ENCODE measurements around the gene POLR2A. TPM values are rescaled to one million over a fixed set of nuclear protein-coding genes. Genes with fewer than 3 reads are reported as not detected.
"Not testable (repeated sequence)": the region's sequence is repeated elsewhere in the genome, so short reads cannot be mapped to it uniquely, and the experiment has no call there.

POLR2A gene
- total RNA-seq, 1 donor from 2014 or later = 126 TPM

- ATAC-seq (no peak), DNase-seq (ENCODE audit: low spot score) (no peak)
- intact Hi-C loops (cut with DNase I) = no loop called here
Measured at GRCh38 chr17:7448461-7448860, 35.7 kb upstream of the POLR2A start.

GRCh38 chr17:7459961-7460545 lies 24.1 kb upstream of the POLR2A start:
- ATAC-seq (no peak), DNase-seq (ENCODE audit: low spot score) (no peak)
- intact Hi-C loops (cut with DNase I) = no loop called here

GRCh38 chr17:7460850-7461660 lies 23.1 kb upstream of the POLR2A start:
- ATAC-seq = peak; percentile 9
- DNase-seq (ENCODE audit: low spot score) = no peak
- intact Hi-C loops (cut with DNase I) = no loop called here

GRCh38 chr17:7462474-7463371 lies 21.4 kb upstream of the POLR2A start:
- ATAC-seq = peak; percentile 16
- DNase-seq (ENCODE audit: low spot score) = no peak
- intact Hi-C loops (cut with DNase I) = no loop called here

DNA sequence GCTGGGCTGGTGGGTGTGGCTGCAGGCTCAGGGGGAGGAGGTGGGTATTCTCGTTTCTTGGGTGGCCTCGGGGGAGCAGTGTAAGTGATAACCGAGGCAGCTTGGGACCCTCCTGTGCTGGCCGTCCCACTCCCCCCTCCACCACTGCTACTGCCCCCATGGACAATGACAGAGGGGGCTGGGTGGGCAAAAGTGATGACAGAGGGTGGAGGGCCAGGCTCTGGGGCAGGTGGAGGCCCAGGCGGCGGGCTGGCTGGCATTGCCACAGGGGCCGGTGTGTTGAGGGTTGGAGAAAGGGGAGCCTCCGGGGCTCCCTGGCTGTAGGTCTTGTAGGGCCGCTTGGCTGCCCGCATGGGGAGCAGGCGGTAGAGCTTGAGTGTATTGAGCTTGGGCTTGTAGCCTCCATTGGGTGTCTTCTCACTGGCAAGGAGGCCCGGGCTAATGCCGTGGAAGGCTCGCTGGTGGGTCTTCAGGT lies 20.8 kb upstream of the POLR2A start:
- intact Hi-C loops (cut with DNase I) = no loop called here
- ATAC-seq (peak; percentile 3), DNase-seq (ENCODE audit: low spot score) (no peak)

DNA sequence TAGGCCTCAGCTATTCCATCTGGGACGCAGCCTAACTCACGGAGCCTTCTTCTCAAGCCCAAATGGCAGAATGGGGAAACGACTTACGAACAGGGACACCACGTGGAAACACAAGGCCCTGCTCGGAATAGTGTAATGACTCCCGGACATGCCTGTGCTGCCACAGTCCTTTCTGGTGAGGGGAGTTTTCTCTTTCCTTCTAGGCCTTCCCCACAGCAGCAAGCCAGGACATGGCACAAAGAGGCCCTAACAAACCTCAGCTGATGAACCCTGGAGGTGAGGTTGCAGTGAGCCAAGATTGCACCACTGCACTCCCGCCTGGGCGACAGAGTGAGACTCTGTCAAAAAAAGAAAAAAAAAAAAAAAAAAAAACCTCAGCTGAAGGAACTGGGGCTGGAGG lies 20.1 kb upstream of the POLR2A start:
- ATAC-seq (no peak), DNase-seq (ENCODE audit: low spot score) (no peak)
- intact Hi-C loops (cut with DNase I) = no loop called here

GRCh38 chr17:7465597-7466275 lies 18.4 kb upstream of the POLR2A start:
- ATAC-seq (peak; percentile 1), DNase-seq (ENCODE audit: low spot score) (no peak)
- intact Hi-C loops (cut with DNase I) = no loop called here

DNA sequence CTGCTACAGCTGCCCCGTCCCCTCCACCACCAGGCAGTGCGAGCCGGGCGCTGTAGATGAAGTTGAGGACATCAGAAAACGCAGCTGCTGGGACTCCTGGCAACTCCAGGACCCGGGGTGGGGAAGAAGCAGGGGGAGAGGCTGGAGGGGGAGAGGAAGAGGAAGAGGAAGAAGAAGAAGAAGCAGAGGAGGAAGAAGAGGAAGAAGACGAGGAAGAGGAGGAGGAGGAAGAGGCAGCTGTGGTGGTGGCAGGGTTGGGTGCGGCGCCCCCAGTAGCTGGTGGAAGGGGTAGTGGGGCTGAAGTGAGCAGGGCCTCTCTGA lies 17.9 kb upstream of the POLR2A start:
- ATAC-seq (no peak), DNase-seq (ENCODE audit: low spot score) (no peak)
- intact Hi-C loops (cut with DNase I) = no loop called here

GRCh38 chr17:7466639-7467341 lies 17.4 kb upstream of the POLR2A start:
- DNase-seq (ENCODE audit: low spot score) = peak; percentile 88
- ATAC-seq = peak; percentile 42
- intact Hi-C loops (cut with DNase I) = no loop called here

- ATAC-seq = no peak
- intact Hi-C loops (cut with DNase I) = no loop called here
- no peak for DNase-seq (ENCODE audit: low spot score)
Measured at GRCh38 chr17:7467498-7467897, 16.7 kb upstream of the POLR2A start.

DNA sequence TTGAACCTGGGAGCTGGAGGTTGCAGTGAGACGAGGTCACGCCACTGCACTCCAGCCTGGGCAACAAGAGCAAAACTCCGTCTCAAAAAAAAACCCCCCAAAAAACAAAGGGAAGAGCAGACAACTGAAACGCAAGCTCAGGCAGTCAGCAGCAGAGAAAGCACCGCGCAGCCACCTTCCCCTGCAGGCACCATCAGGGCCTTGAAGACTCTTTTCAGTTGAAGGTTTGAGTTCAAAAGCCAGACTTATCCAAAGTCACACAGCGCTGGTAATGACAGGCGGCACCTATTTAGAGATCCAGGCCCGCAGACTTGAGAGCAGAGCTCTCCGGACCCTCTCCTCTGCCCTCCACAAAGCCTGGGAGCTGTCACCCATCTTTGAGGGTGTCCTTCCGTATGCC lies 15.9 kb upstream of the POLR2A start:
- ATAC-seq (no peak), DNase-seq (ENCODE audit: low spot score) (no peak)
- intact Hi-C loops (cut with DNase I) = no loop called here

DNA sequence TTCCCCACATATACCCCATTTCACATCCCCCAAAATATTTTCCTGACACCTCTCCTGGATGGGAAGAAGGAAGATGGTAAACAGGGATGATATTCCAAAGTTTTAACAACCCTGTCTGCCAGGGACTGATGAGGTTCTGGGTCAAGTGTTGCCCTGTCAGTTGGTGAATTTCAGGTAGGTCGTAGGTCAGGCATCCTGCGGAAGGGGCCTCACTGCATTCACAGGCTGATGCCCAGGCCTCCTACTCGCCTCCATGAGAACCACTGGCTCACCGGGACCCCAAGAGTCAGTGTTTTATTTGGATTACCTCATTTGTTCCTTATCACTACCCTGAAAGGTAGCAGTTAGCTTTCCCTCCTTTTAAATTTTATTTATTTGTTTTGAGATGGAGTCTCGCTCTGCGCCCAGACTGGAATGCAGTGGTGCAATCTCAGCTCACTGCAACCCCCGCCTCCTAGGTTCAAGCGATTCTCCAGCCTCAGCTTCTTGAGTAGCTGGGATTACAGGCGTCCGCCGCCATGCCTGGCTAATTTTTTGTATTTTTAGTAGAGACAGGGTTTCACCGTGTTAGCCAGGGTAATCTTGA lies 15.3 kb upstream of the POLR2A start:
- DNase-seq (ENCODE audit: low spot score) (no peak), ATAC-seq (no peak)
- intact Hi-C loops (cut with DNase I) = no loop called here

DNA sequence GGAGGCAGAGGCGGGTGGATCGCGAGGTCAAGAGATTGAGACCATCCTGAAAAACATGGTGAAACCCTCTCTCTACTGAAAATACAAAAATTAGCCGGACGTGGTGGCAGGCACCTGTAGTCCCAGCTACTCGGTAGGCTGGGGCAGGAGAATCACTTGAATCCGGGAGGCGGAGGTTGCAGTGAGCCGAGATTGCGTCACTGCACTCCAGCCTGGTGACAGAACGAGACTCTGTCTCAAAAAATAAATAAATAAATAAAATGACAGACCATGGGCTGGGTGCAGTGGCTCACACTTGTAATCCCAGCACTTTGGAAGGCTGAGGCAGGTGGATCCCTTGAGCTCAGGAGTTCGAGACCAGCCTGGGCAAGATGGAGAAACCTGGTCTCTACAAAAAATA lies 14.3 kb upstream of the POLR2A start:
- intact Hi-C loops (cut with DNase I); DNase-seq (ENCODE audit: low spot score): not testable (repeated sequence)

GRCh38 chr17:7470457-7470973 lies 13.7 kb upstream of the POLR2A start:
- intact Hi-C loops (cut with DNase I); ATAC-seq; DNase-seq (ENCODE audit: low spot score): not testable (repeated sequence)

More for the DNA sequence above, 14.3 kb upstream of the POLR2A start:
- ATAC-seq = not testable (repeated sequence)

DNA sequence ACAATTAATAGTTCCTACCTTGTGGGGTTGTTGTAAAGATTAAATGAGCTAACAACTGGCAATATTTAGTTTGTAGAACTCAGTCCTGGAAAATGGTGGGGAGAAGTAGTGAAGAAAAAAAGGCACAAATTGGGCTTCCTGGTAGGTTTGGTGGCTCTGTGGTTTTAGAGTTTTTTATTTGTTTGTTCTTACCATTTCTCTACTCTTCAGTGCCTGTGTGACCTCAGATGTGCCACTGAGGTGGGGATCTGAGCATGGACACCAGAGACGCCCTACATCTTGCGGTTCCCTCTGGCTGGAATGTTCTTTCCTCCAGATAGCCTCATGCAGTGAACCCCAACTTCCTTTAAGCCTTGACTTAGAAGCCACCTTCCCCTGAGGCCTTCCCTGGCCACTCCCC lies 12.4 kb upstream of the POLR2A start:
- ATAC-seq = no peak
- no peak for DNase-seq (ENCODE audit: low spot score)
- intact Hi-C loops (cut with DNase I) = no loop called here

DNA sequence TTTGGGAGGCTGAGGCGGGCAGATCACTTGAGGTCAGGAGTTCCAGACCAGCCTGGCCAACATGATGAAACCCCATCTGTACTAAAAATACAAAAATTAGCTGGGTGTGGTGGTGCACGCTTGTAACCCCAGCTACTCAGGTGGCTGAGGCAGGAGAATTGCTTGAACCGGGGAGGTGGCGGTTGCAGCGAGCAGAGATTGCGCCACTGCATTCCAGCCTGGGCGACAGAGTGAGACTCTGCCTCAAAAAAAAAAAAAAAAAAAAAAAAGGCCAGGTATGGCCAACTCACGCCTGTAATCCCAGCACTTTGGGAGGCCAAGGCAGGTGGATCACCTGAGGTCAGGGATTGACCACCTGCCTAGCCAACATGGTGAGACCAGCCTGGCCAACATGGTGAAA lies 9.4 kb upstream of the POLR2A start:
- ATAC-seq; intact Hi-C loops (cut with DNase I); DNase-seq (ENCODE audit: low spot score): not testable (repeated sequence)

DNA sequence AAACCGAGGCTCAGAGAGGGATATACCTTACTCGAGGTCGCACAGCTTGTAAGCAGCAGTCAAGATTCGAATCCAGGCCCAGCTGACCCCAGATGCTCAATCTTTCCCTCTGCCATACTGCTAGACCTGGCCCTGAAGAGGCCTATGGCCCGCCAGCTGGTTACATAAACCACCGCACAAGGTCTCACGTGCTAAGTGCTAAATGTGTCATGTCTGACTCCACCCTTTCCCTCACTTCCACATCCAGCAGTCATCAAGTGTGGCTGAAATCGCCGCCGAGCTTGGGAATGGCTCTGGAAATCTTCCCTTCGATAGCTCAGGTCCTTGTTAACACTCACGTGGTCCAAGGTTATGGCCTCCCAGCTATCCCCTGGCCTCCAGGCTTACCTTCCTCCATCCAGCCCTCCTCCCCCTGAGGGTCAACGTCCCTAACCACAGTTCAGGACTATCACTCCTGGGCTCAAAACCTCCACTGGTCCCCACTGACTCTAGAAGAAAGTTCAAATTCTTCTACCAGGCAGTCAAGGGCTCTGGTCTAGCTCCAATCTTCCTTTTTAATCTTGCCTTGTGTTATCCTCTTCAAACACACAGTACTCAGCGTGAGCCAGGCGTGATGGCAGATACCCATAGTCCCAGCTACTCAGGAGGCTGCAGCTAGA lies 8.3 kb upstream of the POLR2A start:
- intact Hi-C loops (cut with DNase I) = no loop called here
- DNase-seq (ENCODE audit: low spot score) (no peak), ATAC-seq (peak; percentile 51)
